Tibial artery (tissue), 4 donors: Measurements from ENCODE around the gene GINS2.

Source experiments
- DNase-seq, 2 donors: peaks; one replicate each; pipeline ENCODE4 v3.0.0-alpha.2; 2019
- H3K27ac ChIP-seq, 2 donors: fragments of 200-600 bp; sonication (generic) in 1 of 2; 1 replicate in 1 of 2; 2 replicates in 1 of 2; pipeline ENCODE4 v1.5.1; 2018 to 2019; ENCODE audit warnings: mild to moderate bottlenecking in 1 of 2
- H3K27me3 ChIP-seq, 2 donors: fragments of 200-600 bp; sonication (generic) in 1 of 2; one replicate each; pipeline versions ENCODE4 v1.5.1 to v1.6.0; 2016 to 2019
- H3K36me3 ChIP-seq, 3 donors: fragments of 200-600 bp; sonication (generic) in 2 of 3; one replicate each; pipeline ENCODE4 v1.5.1; 2016 to 2019; ENCODE audit warnings: mild to moderate bottlenecking in 2 of 3
- H3K4me1 ChIP-seq, 4 donors: fragments of 200-600 bp; sonication (generic) in 2 of 4; 1 replicate in 3 of 4; 2 replicates in 1 of 4; pipeline ENCODE4 v1.5.1; 2016 to 2019
- H3K4me3 ChIP-seq, 2 donors: fragments of 200-600 bp; sonication (generic) in 1 of 2; 1 replicate in 1 of 2; 2 replicates in 1 of 2; pipeline ENCODE4 v1.5.1; 2018 to 2019; ENCODE audit warnings: mild to moderate bottlenecking in 2 of 2
- H3K9me3 ChIP-seq, 3 donors: fragments of 200-600 bp; sonication (generic) in 1 of 3; one replicate each; pipeline ENCODE4 v1.5.1; 2016 to 2019
- CTCF ChIP-seq, 2 experiments: fragments of 200-600 bp in 1 of 2; fragments of 450-650 bp in 1 of 2; IDR thresholded peaks; one replicate each; pipeline ENCODE4 v1.5.1; 2017 to 2019; ENCODE audit warnings: antibody characterized with exemption in 2 of 2, mild to moderate bottlenecking in 1 of 2, moderate library complexity in 1 of 2
- intact Hi-C: fragments of 100-400 bp; cut with DNase I; formaldehyde crosslinking; loops from one replicate; pipeline ENCODE4 v1.15.0; 2023; ENCODE audit warnings: low total_unique reads

Gene GINS2

GRCh38 chr16:85680352-85680944 lies 8.3 kb downstream of the GINS2 start:
- no peak overlapping the region for H3K4me3 ChIP-seq

GRCh38 chr16:85679870-85680269 lies 8.9 kb downstream of the GINS2 start:
- intact Hi-C loops, result no loop called here
- H3K36me3 ChIP-seq, result peaks cover 0 to 4% (median 0%) of the 10 kb centered on the region in 3 donors
- DNase-seq, result no peak
- no peak overlapping the region for H3K27ac ChIP-seq
- H3K4me3 ChIP-seq, result no peak overlapping the region
- no peaks in the 10 kb centered on the region for H3K27me3 ChIP-seq
- no peak for TF ChIP-seq CTCF (IDR thresholded peaks at IDR 0.05)
- no peaks in the 10 kb centered on the region for H3K4me1 ChIP-seq
- H3K9me3 ChIP-seq, result no peaks in the 10 kb centered on the region

More at GRCh38 chr16:85680352-85680944, 8.3 kb downstream of the GINS2 start:
- Histone ChIP-seq H3K27ac (no peak overlapping the region), H3K36me3 (peaks cover 0 to 4% (median 0%) of the 10 kb centered on the region in 3 donors), H3K27me3 (no peaks in the 10 kb centered on the region), H3K4me1 (no peaks in the 10 kb centered on the region), H3K9me3 (no peaks in the 10 kb centered on the region)
- no peak for DNase-seq
- intact Hi-C loops, result no loop called here
- no peak for TF ChIP-seq CTCF (IDR thresholded peaks at IDR 0.05)

- H3K4me3 ChIP-seq, result no peak overlapping the region
- no peaks in the 10 kb centered on the region for H3K27me3 ChIP-seq
- peaks cover 0 to 4% (median 0%) of the 10 kb centered on the region in 3 donors for H3K36me3 ChIP-seq
- intact Hi-C loops, result no loop called here
- H3K27ac ChIP-seq, result no peak overlapping the region
- DNase-seq, result no peak
- peaks cover 0 to 8% (median 7%) of the 10 kb centered on the region in 4 donors for H3K4me1 ChIP-seq
- no peaks in the 10 kb centered on the region for H3K9me3 ChIP-seq
- no peak for TF ChIP-seq CTCF (IDR thresholded peaks at IDR 0.05)
These were observed 9.9 kb downstream of the GINS2 start for GRCh38 chr16:85678821-85679220.

GRCh38 chr16:85678016-85678415 lies 10.7 kb downstream of the GINS2 start:
- H3K4me3 ChIP-seq, result no peak overlapping the region
- peaks cover 0 to 4% (median under 1%) of the 10 kb centered on the region in 3 donors for H3K36me3 ChIP-seq
- H3K4me1 ChIP-seq, result peaks cover 0 to 16% (median 12%) of the 10 kb centered on the region in 4 donors
- no peaks in the 10 kb centered on the region for H3K27me3 ChIP-seq
- no peak for TF ChIP-seq CTCF (IDR thresholded peaks at IDR 0.05)
- no peaks in the 10 kb centered on the region for H3K9me3 ChIP-seq
- intact Hi-C loops, result no loop called here
- no peak overlapping the region for H3K27ac ChIP-seq
- no peak for DNase-seq

DNA sequence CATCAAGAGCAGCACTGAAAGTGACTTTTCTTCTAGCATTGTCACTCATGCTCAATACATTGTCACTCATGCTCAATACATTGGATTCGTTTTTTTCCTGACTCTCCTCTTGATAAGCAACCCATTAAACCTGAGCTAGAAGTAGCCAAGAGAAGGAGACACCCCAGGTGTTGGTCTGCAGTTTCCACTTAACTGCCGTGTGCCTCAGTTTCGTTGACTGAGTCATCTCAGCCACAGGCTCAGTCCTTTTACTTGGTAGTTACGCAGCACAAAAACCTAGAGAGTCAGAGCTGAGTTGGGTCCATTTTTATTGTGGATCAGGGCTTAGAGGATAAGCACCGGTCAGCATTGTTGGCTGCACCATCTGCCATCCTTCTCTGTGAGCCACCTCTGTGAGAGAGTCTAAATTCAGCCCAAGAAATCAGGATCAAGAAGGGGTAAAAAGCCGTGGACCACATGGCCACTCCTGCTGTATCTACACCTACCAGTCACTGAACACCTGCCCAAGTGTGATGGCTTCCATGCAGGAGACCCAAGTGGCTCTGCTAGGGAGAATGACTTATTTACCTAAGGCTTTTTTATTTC lies 11.3 kb downstream of the GINS2 start:
- TF ChIP-seq CTCF (IDR thresholded peaks at IDR 0.05), result no peak
- Histone ChIP-seq H3K36me3 (peaks cover 3 to 10% (median 5%) of the 10 kb centered on the region in 3 donors), H3K4me3 (no peak overlapping the region), H3K4me1 (peaks cover 0 to 16% (median 12%) of the 10 kb centered on the region in 4 donors), H3K27me3 (no peaks in the 10 kb centered on the region), H3K27ac (no peak overlapping the region), H3K9me3 (no peaks in the 10 kb centered on the region)
- intact Hi-C loops, result no loop called here
- DNase-seq, result no peak
